Panc1 (cell line): Measurements from ENCODE around the gene MAST4. TPM values are rescaled to one million over a fixed set of nuclear protein-coding genes. Genes with fewer than 3 reads are reported as not detected.

ENCODE experiments used
- ATAC-seq: fragments of 200-7000 bp; cut with Tn5 transposase; 2 replicates; pipeline ENCODE4 v1.9.1; 2020; ENCODE audit warnings: mild to moderate bottlenecking, moderate library complexity
- BruUV-seq: library from RNA; stranded (reverse); fragments of 400-500 nt; replicated peaks from 2 replicates; lab custom pipeline; 2021; lab: Mats Ljungman, UMichigan
- CTCF ChIA-PET: fragments of 300-600 bp; sonication (Branson Sonifier 250); formaldehyde crosslinking; loops from one replicate; lab custom pipeline; 2022; ENCODE audit warnings: antibody characterized with exemption; lab: Charles Lee
- POLR2A ChIA-PET: fragments of 300-600 bp; sonication (Branson Sonifier 250); formaldehyde crosslinking; loops from one replicate; lab custom pipeline; 2022; ENCODE audit warnings: antibody characterized with exemption; lab: Charles Lee
- DNase-seq: peaks from one replicate; pipeline ENCODE4 v3.0.0-alpha.2; 2010; ENCODE audit warnings: low read depth, low spot score
- H3K27ac ChIP-seq: 2 replicates; pipeline ENCODE4 v1.5.1; 2011; ENCODE audit warnings: mild to moderate bottlenecking, low read length, inconsistent platforms
- H3K27me3 ChIP-seq: fragments of 200-500 bp; sonication (Bioruptor generic); 2 replicates; pipeline ENCODE4 v1.6.0; 2014; ENCODE audit warnings: low read length, inconsistent platforms; ENCODE audit not compliant: control insufficient read depth, insufficient read depth
- H3K36me3 ChIP-seq: fragments of 200-500 bp; sonication (Bioruptor generic); 2 replicates; pipeline ENCODE4 v1.5.1; 2014; ENCODE audit warnings: inconsistent platforms, mild to moderate bottlenecking, low read length, moderate library complexity; ENCODE audit not compliant: control insufficient read depth, insufficient read depth
- H3K4me1 ChIP-seq: 2 replicates; pipeline ENCODE4 v1.5.1; 2011; ENCODE audit warnings: inconsistent platforms, mild to moderate bottlenecking, low read length, moderate library complexity; ENCODE audit not compliant: control insufficient read depth, insufficient read depth
- H3K4me3 ChIP-seq, 2 experiments: 2 replicates each; pipeline ENCODE4 v1.5.1; 2011 to 2012; ENCODE audit warnings: low read depth in 2 of 2, low read length in 2 of 2, mild to moderate bottlenecking in 2 of 2, inconsistent platforms in 1 of 2, moderate library complexity in 1 of 2
- H3K9me3 ChIP-seq: fragments of 200-500 bp; sonication (Bioruptor generic); 2 replicates; pipeline ENCODE4 v1.5.1; 2014; ENCODE audit warnings: low read depth, mild to moderate bottlenecking, inconsistent platforms, low read length, moderate library complexity; ENCODE audit not compliant: control insufficient read depth, insufficient read depth
- CTCF ChIP-seq: fragments of 450-650 bp; IDR thresholded peaks from 2 replicates; pipeline ENCODE4 v1.5.1; 2017; ENCODE audit warnings: mild to moderate bottlenecking
- POLR2AphosphoS5 ChIP-seq: IDR thresholded peaks from 2 replicates; pipeline ENCODE4 v1.6.1; 2012; ENCODE audit warnings: mild to moderate bottlenecking, low read depth, low read length, moderate library complexity
- REST ChIP-seq, 2 experiments: IDR thresholded peaks; 2 replicates each; pipeline ENCODE4 v1.6.1; 2011 to 2012; ENCODE audit warnings: low read depth in 2 of 2, control low read depth in 1 of 2, low read length in 1 of 2, mild to moderate bottlenecking in 1 of 2, moderate library complexity in 1 of 2; ENCODE audit not compliant: insufficient read depth in 1 of 2
- SIN3A ChIP-seq: IDR thresholded peaks from 2 replicates; pipeline ENCODE4 v1.6.1; 2012; ENCODE audit warnings: low read depth, mild to moderate bottlenecking, low read length, moderate library complexity, borderline replicate concordance; ENCODE audit not compliant: insufficient read depth
- TCF7L2 ChIP-seq: IDR thresholded peaks from 2 replicates; pipeline ENCODE4 v1.6.1; 2011; ENCODE audit warnings: mild to moderate bottlenecking, low read depth, low read length, inconsistent platforms
- in situ Hi-C: cut with HindIII; loops from 2 replicates; pipeline ENCODE4 v1.10.0; 2016; ENCODE audit warnings: low sequenced_read_pairs, low pct_unique_long_range_greater_than_20kb
- intact Hi-C: fragments of 100-400 bp; cut with micrococcal nuclease; formaldehyde crosslinking; loops from one replicate; pipeline ENCODE4 v1.10.0; 2022; ENCODE audit not compliant: unreplicated experiment
- total RNA-seq: library from RNA; stranded (reverse); gene quantifications from one replicate; pipeline ENCODE4 v1.2.1, GENCODE V29; 2021; ENCODE audit not compliant: unreplicated experiment

The MAST4 gene
- total RNA-seq, 1 experiment from 2014 or later, result 1.8 TPM

- no peaks in the 10 kb centered on the region for H3K4me1 ChIP-seq
- no peak for ATAC-seq
- no peaks in the 10 kb centered on the region for H3K27me3 ChIP-seq
- ChIA-PET CTCF (no interaction called here), POLR2A (no interaction called here)
- no TSS peak for BruUV-seq
- intact Hi-C loops, result no loop called here
- H3K9me3 ChIP-seq, result no peaks in the 10 kb centered on the region
- no peaks in the 10 kb centered on the region for H3K36me3 ChIP-seq
- H3K4me3 ChIP-seq, result no peak overlapping the region
- no peak overlapping the region for H3K27ac ChIP-seq
- TF ChIP-seq TCF7L2 (no peak), REST (IDR thresholded peaks at IDR 0.05; ENCODE audit: insufficient read depth in 1 of 2, low read depth in 2 of 2, low read length in 1 of 2) (no peak), CTCF (no peak), SIN3A (no peak), POLR2AphosphoS5 (no peak)
- in situ Hi-C loops, result no loop called here
- DNase-seq, result no peak
Observed at GRCh38 chr5:67119010-67119409, 522.8 kb downstream of the MAST4 start.

GRCh38 chr5:67120032-67120431, 523.8 kb downstream of the MAST4 start:
- BruUV-seq, result no TSS peak
- H3K9me3 ChIP-seq, result no peaks in the 10 kb centered on the region
- DNase-seq, result no peak
- ChIA-PET CTCF (no interaction called here), POLR2A (no interaction called here)
- TF ChIP-seq REST (IDR thresholded peaks at IDR 0.05; ENCODE audit: insufficient read depth in 1 of 2, low read depth in 2 of 2, low read length in 1 of 2), result no peak
- TF ChIP-seq TCF7L2, result no peak
- no peak for TF ChIP-seq CTCF
- no peak for TF ChIP-seq SIN3A
- TF ChIP-seq POLR2AphosphoS5, result no peak
- no peaks in the 10 kb centered on the region for H3K27me3 ChIP-seq
- in situ Hi-C loops, result no loop called here
- no peak overlapping the region for H3K27ac ChIP-seq
- H3K36me3 ChIP-seq, result no peaks in the 10 kb centered on the region
- ATAC-seq, result no peak
- H3K4me3 ChIP-seq, result no peak overlapping the region
- no peaks in the 10 kb centered on the region for H3K4me1 ChIP-seq
- intact Hi-C loops, result no loop called here
